Activated T-cell treated with anti-CD3 and anti-CD28 coated beads, Interleukin-2, amount 50 U/mL, for 48 hours (primary cell): ENCODE measurements around the gene PSMD11.

Source experiments
- DNase-seq, 2 experiments: peaks; one replicate each; pipeline ENCODE4 v3.0.0-alpha.2; 2020

Gene PSMD11

GRCh38 chr17:32491371-32492263 lies 47.3 kb downstream of the PSMD11 start:
- peak; percentile 51 to 65 for DNase-seq

- DNase-seq = no peak
Observed at GRCh38 chr17:32492264-32492589, 47.9 kb downstream of the PSMD11 start.

GRCh38 chr17:32492648-32493289 lies 48.5 kb downstream of the PSMD11 start:
- DNase-seq = no peak

GRCh38 chr17:32493571-32493970 lies 49.3 kb downstream of the PSMD11 start:
- no peak for DNase-seq

- no peak for DNase-seq
Observed at GRCh38 chr17:32493976-32494513, 49.7 kb downstream of the PSMD11 start.

- no peak for DNase-seq
Observed at GRCh38 chr17:32494621-32495358, 50.5 kb downstream of the PSMD11 start.

- no peak for DNase-seq
Observed at GRCh38 chr17:32495359-32496231, 51.3 kb downstream of the PSMD11 start.

- no peak for DNase-seq
Observed at GRCh38 chr17:32496395-32497073, 52.2 kb downstream of the PSMD11 start.

- DNase-seq = no peak
Observed at GRCh38 chr17:32497431-32498205, 53.3 kb downstream of the PSMD11 start.

GRCh38 chr17:32498391-32498790 lies 54.1 kb downstream of the PSMD11 start:
- DNase-seq = no peak

- no peak for DNase-seq
Observed at GRCh38 chr17:32502013-32502412, 57.7 kb downstream of the PSMD11 start.

- no peak for DNase-seq
Observed at GRCh38 chr17:32502710-32503109, 58.4 kb downstream of the PSMD11 start.

GRCh38 chr17:32503251-32504165 lies 59.2 kb downstream of the PSMD11 start:
- DNase-seq = no peak

GRCh38 chr17:32504166-32504990 lies 60.1 kb downstream of the PSMD11 start:
- DNase-seq = no peak

GRCh38 chr17:32508926-32509325 lies 64.6 kb downstream of the PSMD11 start:
- DNase-seq = no peak

GRCh38 chr17:32510466-32510865 lies 66.2 kb downstream of the PSMD11 start:
- no peak for DNase-seq

- no peak for DNase-seq
Observed at GRCh38 chr17:32512328-32512727, 68.0 kb downstream of the PSMD11 start.

- no peak for DNase-seq
Observed at GRCh38 chr17:32513579-32513978, 69.3 kb downstream of the PSMD11 start.

GRCh38 chr17:32514606-32515005 lies 70.3 kb downstream of the PSMD11 start:
- DNase-seq = no peak
